ENCODE measurements around the gene BTN2A1.
"Not testable (repeated sequence)": the region's sequence is repeated elsewhere in the genome, so short reads cannot be mapped to it uniquely, and the experiment has no call there.

Gene BTN2A1

GRCh38 chr6:26432627-26433201, 25.0 kb upstream of the BTN2A1 start:
- no peak for DNase-seq (ENCODE audit: low read depth in 3 of 3, low spot score in 1 of 3)

- DNase-seq (ENCODE audit: low read depth in 3 of 3, low spot score in 1 of 3) = not testable (repeated sequence)
Measured at GRCh38 chr6:26433680-26434079, 24.1 kb upstream of the BTN2A1 start.

- no peak for DNase-seq (ENCODE audit: low read depth in 3 of 3, low spot score in 1 of 3)
Measured at GRCh38 chr6:26436018-26436417, 21.7 kb upstream of the BTN2A1 start.

GRCh38 chr6:26437550-26437949, 20.2 kb upstream of the BTN2A1 start:
- DNase-seq (ENCODE audit: low read depth in 3 of 3, low spot score in 1 of 3) = no peak

- DNase-seq (ENCODE audit: low read depth in 3 of 3, low spot score in 1 of 3) = no peak
Measured at GRCh38 chr6:26438000-26438399, 19.8 kb upstream of the BTN2A1 start.

- no peak for DNase-seq (ENCODE audit: low read depth in 3 of 3, low spot score in 1 of 3)
Measured at GRCh38 chr6:26439151-26440125, 18.3 kb upstream of the BTN2A1 start.

- no peak for DNase-seq (ENCODE audit: low read depth in 3 of 3, low spot score in 1 of 3)
Measured at GRCh38 chr6:26440977-26441358, 16.8 kb upstream of the BTN2A1 start.

GRCh38 chr6:26441977-26442376, 15.8 kb upstream of the BTN2A1 start:
- DNase-seq (ENCODE audit: low read depth in 3 of 3, low spot score in 1 of 3) = no peak

- no peak for DNase-seq (ENCODE audit: low read depth in 3 of 3, low spot score in 1 of 3)
Measured at GRCh38 chr6:26445934-26446667, 11.7 kb upstream of the BTN2A1 start.

GRCh38 chr6:26447257-26447656, 10.5 kb upstream of the BTN2A1 start:
- no peak for DNase-seq (ENCODE audit: low read depth in 3 of 3, low spot score in 1 of 3)

- DNase-seq (ENCODE audit: low read depth in 3 of 3, low spot score in 1 of 3) = no peak
Measured at GRCh38 chr6:26450240-26450639, 7.5 kb upstream of the BTN2A1 start.

GRCh38 chr6:26452631-26453235, 5.0 kb upstream of the BTN2A1 start:
- DNase-seq (ENCODE audit: low read depth in 3 of 3, low spot score in 1 of 3) = no peak

- DNase-seq (ENCODE audit: low read depth in 3 of 3, low spot score in 1 of 3) = no peak
Measured at GRCh38 chr6:26454631-26455030, 3.1 kb upstream of the BTN2A1 start.

GRCh38 chr6:26455357-26455970, 2.3 kb upstream of the BTN2A1 start:
- DNase-seq (ENCODE audit: low read depth in 3 of 3, low spot score in 1 of 3) = no peak

- no peak for DNase-seq (ENCODE audit: low read depth in 3 of 3, low spot score in 1 of 3)
Measured at GRCh38 chr6:26457264-26457805, 420 bp upstream of the BTN2A1 start.

- DNase-seq (ENCODE audit: low read depth in 3 of 3, low spot score in 1 of 3) = no peak
Measured at GRCh38 chr6:26459023-26459810, 1.5 kb downstream of the BTN2A1 start.

GRCh38 chr6:26461353-26461752, 3.6 kb downstream of the BTN2A1 start:
- DNase-seq (ENCODE audit: low read depth in 3 of 3, low spot score in 1 of 3) = not testable (repeated sequence)

- DNase-seq (ENCODE audit: low read depth in 3 of 3, low spot score in 1 of 3) = no peak
Measured at GRCh38 chr6:26464014-26464413, 6.3 kb downstream of the BTN2A1 start.

GRCh38 chr6:26464416-26465131, 6.8 kb downstream of the BTN2A1 start:
- no peak for DNase-seq (ENCODE audit: low read depth in 3 of 3, low spot score in 1 of 3)

All from stimulated activated CD4-positive, alpha-beta T cell treated with anti-CD3 and anti-CD28 coated beads, TNF-alpha, amount 100 ng/mL, for 1 hour (primary cell).